HG03432 (cell line): ENCODE measurements around the gene KLHL22.
"Not testable (repeated sequence)": the region's sequence is repeated elsewhere in the genome, so short reads cannot be mapped to it uniquely, and the experiment has no call there.

Source experiments
- ATAC-seq: cut with Tn5 transposase; IDR thresholded peaks from one replicate; pipeline ENCODE4 v1.9.1; 2021; ENCODE audit warnings: mild to moderate bottlenecking, moderate library complexity; ENCODE audit not compliant: unreplicated experiment

KLHL22 gene

GRCh38 chr22:20506543-20507252 lies 11.1 kb upstream of the KLHL22 start:
- ATAC-seq = no peak

- ATAC-seq = not testable (repeated sequence)
Measured at GRCh38 chr22:20504293-20504922, 8.8 kb upstream of the KLHL22 start.

- no peak for ATAC-seq
Measured at GRCh38 chr22:20503816-20504215, 8.2 kb upstream of the KLHL22 start.

- ATAC-seq = no peak
Measured at GRCh38 chr22:20499769-20500168, 4.2 kb upstream of the KLHL22 start.

- no peak for ATAC-seq
Measured at GRCh38 chr22:20498913-20499312, 3.3 kb upstream of the KLHL22 start.

GRCh38 chr22:20497426-20497825 lies 1.8 kb upstream of the KLHL22 start:
- ATAC-seq = no peak

GRCh38 chr22:20495861-20496681 lies 476 bp upstream of the KLHL22 start:
- peak; percentile 80 for ATAC-seq

GRCh38 chr22:20491346-20491745 lies 4.2 kb downstream of the KLHL22 start:
- ATAC-seq = no peak

- ATAC-seq = no peak
Measured at GRCh38 chr22:20490941-20491307, 4.7 kb downstream of the KLHL22 start.

GRCh38 chr22:20490183-20490940 lies 5.2 kb downstream of the KLHL22 start:
- ATAC-seq = no peak

- no peak for ATAC-seq
Measured at GRCh38 chr22:20488946-20489345, 6.6 kb downstream of the KLHL22 start.

- no peak for ATAC-seq
Measured at GRCh38 chr22:20487715-20488114, 7.9 kb downstream of the KLHL22 start.

GRCh38 chr22:20486229-20486628 lies 9.4 kb downstream of the KLHL22 start:
- no peak for ATAC-seq

- no peak for ATAC-seq
Measured at GRCh38 chr22:20484948-20485683, 10.5 kb downstream of the KLHL22 start.

- ATAC-seq = no peak
Measured at GRCh38 chr22:20483771-20484170, 11.8 kb downstream of the KLHL22 start.

- not testable (repeated sequence) for ATAC-seq
Measured at GRCh38 chr22:20483143-20483506, 12.5 kb downstream of the KLHL22 start.

GRCh38 chr22:20479612-20480196 lies 15.9 kb downstream of the KLHL22 start:
- no peak for ATAC-seq

- not testable (repeated sequence) for ATAC-seq
Measured at GRCh38 chr22:20478059-20478458, 17.5 kb downstream of the KLHL22 start.

GRCh38 chr22:20475569-20475968 lies 20.0 kb downstream of the KLHL22 start:
- not testable (repeated sequence) for ATAC-seq

GRCh38 chr22:20475115-20475436 lies 20.5 kb downstream of the KLHL22 start:
- ATAC-seq = no peak
